Ramos (cell line): ENCODE data around the gene ERICH6.

Source experiments
- in situ Hi-C: fragments of 300-500 bp; cut with MboI; formaldehyde crosslinking; loops from one replicate; pipeline ENCODE4 v1.14.3; 2022; ENCODE audit warnings: low sequenced_read_pairs; ENCODE audit not compliant: unreplicated experiment

Gene ERICH6

DNA sequence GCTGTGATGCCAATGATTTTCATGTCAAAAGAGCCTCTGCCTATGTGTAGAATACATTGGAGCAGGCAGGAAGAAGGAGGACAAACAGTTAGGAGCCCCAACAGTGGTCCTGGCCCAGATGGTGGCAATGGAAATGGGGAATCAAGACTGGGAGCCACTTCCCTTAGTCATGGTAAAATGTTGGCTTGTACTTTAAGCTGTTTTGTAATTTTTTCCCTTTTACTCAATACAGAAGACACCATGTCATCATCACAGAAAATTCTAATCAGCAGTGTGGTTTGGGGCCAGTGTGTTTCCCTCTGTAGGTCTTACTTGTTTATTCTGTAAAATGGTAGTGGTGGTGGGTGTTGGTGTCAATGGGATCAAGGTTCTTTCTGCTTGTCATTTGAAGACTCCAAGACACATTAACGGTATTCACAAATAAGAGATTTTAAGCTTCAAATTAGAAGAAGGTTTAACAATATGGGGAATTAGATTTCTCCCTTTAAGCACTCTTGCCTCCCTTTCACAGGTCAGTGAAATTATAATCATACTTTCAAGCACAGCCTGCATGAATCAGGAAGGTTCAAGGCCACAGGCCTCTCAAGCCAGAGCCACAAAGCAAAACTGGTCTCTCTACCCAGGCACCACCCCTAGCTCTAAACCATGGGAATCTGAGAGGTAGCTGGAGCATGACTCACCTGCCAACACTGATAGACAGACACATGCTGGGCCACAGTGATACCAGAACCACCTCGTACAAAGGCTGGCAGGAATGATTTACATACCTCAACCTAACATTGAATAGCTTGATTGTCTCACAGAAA, 34.4 kb upstream of the ERICH6 start:
- in situ Hi-C loops, result no loop called here

DNA sequence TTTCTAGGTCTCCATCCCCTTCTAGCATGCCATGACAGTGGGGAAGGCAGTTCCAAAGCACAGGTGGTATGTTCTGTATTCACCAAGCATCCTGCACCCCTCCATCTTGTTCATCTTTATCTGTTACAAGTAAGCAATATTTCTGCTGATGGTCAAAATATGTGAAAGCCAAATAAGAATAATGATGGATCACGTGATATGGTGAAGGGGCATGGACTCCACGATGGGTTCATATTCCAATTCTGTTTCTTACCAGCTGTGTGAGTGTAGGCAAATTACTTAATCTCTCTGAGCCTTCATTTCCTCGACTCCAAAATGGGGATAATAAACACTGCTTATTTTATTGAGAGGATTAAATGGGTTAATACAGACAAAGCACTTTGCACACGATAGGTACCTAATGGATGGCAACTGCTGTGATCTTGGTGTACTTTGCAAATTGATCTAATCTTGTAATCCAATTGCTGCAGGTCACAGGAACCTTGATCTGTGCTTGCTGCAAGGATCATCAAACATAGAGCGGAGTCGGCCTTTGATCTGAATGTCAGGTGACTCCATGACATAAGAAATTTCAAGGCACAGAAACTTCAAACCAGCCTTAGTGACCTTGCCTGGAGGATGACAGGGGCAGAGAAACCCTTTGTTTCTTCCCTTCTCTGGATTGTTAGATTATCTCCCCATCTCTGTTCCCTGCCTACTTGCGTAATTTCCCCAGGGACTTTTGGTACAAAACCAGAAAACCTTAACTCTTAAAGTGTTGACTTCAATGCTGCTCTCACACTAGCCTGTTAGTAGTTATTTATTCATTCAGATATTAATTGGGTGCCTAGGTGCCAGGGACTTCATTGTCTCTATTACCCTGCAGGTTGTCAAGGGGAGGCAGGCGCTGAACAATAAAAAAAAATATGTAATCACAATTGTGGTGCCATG, 33.4 kb upstream of the ERICH6 start:
- in situ Hi-C loops, result no loop called here

DNA sequence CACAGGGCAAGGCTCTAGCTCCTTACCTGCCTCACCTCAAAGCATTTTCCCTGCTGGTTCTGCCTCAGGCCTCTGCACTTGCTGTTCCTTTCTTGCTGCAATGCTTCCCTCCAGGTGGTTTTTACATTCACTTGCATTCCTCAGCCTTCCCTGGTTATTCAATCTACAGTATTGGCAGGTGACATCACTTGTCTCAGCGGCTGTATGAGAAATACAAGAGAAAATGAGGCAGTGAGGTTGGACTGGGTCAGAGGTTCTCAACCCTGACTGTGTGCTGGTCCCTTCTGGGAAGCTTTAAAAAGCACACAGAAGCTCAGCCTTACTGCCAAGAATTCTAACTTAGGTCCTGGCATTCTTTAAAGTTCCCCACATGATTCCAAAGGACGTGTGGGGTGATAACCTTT, 32.6 kb upstream of the ERICH6 start:
- in situ Hi-C loops, result no loop called here

DNA sequence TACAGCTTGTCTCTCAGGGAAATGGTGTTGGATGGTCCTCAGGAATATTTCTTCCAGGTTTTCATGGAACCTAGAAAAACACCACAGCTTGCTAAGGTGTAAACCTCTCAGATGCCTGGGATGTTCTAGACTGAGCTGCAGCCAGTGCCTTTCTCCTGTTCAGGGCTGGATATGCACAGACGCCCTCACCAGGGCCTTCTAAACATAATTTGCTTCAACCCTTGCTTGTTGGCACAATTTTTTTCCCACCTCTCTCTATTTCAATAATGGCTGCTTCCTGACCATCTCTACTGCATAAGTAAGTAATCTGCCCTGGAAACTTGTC, 31.0 kb upstream of the ERICH6 start:
- in situ Hi-C loops, result no loop called here

DNA sequence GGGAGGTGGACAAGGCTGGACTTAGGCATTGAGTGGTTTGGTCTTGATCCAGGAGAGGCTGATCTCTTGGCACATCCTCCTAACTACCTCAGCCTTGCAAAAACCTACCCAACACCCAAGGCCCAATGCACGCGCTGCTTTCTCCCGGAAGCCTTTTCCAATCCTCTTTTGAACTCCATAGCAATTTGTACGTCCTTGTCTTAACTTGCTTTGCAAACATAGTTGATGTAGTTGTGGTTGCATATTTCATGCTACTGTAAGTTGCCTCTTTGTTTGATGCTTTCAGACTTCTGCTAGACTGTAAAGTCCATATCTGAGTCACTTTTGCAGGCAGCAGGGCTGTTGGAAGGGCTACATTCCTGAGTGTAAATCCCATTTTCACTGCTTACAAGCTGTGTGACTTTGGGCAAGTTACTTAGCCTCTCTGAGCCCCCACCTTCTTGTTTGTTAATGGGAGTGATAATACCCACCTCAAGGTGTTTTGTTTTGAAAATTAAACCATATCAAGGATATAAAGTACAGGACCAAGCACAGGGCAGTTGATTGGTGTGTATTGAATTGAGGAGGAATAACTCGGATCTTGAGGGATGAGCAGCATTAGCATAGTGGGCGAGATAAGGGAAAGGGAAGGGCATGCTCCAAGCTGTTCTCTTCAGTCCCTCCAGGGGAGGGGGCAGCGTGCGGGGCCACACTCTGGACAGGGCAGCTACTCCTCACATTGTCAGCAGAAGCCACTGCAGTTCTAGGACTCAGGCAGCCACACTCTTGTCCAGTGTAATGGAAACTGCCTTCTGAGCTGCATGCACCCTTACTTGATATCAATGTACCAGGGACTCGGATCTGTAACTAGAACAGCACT, 30.4 kb upstream of the ERICH6 start:
- in situ Hi-C loops, result no loop called here

DNA sequence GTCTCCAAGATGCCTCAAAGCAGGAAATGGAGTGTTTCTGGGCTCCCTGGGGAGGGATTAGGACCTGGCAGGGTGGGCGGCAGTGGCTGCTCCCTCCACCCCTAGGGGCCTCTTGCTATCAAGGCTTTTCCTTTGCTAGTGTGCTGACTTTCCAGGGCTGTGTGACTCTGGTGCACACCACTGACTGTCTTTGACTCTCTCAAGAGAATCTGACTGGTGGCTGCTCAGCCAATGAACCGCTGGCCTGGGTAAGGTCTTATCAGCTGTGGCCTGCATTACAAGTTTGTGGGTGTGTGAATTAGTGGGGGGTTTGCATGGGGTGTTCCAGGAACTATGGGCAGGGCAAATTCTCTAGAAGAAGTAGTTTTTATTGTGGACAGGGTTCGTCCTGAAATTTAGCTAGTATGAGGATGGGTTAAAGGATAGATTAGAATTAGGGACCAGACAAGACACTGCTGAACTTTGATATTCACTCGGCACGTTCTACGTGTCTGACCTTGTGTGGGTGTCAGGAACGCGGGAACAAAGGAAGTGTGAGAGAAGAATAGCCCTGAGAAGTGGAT, 29.7 kb upstream of the ERICH6 start:
- in situ Hi-C loops, result no loop called here

DNA sequence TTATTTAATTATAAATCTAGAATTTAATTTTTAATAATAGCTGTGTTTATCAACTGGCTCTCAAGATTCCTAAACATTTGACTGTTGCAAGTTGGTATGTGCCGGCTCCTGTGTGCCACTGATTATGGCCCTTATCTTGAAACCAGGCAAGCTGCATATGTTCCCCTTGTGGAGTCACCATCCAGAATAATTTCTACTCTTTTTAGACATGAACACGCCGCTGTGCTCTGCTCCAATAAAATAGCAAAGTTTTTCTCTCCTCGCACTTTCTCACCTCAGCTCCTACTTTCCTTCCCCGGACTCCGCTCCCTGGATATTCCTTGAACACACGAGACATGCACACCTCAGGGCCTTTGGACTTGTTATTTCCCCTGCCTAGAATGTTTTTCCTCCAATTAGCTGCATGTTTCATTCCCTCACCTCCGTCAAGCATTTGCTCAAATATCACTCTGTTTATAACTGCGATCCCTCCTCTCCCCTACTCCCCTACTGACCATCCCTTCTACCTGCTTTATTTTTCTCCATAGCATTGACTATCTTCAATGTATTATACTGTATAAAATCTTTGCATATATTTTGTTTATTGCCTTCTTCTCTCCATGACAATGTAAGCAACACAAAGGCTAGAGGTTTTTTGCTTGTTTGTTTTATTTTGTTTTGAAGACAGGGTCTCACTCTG, 26.1 kb upstream of the ERICH6 start:
- in situ Hi-C loops, result no loop called here

DNA sequence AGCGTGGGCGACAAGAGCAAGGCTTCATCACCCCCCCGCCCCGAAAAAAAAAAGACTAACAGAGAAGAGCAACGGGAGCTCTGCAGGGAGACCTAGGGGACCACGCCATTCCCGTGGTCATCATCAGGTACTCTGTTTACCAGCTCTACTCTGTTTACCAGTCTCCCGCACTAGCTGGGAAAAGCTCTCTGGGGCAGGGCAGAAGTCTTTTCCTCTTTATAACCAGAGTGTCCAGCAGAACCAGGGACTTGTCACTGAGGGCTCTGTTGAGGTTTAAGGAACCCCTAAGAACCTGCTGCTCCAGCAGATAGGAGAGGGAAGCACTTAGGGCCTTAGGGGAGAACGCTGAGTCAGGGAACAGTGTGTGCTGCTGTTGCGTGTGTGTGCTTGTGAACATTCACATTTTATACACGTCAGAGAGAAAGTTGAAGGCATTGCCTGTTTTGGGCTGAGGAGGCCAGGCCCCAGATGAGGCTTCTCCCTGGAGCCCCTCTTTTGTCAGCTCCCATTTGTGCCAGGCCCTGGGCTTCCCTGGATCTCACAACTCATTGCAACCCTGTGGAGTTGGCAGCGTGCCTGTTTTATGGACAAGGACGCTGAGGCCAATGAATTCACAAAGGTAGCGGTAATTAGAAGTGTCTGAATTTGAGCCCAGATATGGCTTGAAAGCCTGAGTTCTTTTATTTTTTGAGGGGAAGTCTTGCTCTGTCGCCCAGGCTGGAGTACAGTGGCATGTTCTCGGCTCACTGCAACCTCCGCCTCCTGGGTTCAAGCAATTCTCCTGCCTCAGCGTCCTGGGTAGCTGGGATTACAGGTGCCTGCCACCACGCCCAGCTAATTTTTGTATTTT, 24.2 kb upstream of the ERICH6 start:
- in situ Hi-C loops, result no loop called here

DNA sequence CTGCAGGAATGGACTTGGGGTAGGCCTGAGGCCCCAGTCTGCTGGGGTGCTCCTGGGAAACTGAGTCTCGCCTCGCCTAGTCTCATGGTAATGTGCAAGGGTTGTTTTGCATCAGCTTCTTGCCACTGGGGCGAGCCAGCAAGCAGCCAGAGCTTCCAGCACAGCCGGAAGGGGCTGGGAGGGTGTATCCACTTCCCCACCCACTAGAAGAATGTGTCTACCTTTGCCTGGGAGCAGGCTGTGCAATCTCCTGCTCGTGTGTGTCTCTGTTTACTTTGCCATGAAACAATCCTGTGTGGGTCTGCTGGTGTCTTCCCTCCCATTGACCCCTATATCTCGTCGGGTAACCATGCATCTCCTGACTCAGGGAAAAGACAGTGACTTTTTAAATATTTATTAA, 21.8 kb upstream of the ERICH6 start:
- in situ Hi-C loops, result no loop called here

DNA sequence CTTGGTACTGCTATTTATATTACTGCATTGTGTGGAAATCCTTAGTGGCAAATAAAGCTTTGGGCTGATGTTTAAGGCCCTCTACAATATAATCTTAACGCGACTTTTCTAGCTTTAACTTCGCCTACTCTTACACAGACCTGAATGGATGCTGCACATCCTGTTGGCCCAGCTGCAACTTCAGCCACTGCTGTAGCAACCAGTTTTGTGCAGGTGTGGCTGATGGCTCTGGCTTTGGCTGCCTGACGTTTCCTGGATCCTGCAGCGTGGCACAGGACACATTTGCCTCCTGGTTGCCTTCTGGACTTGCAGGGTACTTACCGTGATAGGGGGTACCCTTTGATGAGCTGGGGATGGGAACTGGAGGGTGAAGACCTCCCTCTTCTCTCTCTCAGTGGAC, 20.2 kb upstream of the ERICH6 start:
- in situ Hi-C loops, result no loop called here

DNA sequence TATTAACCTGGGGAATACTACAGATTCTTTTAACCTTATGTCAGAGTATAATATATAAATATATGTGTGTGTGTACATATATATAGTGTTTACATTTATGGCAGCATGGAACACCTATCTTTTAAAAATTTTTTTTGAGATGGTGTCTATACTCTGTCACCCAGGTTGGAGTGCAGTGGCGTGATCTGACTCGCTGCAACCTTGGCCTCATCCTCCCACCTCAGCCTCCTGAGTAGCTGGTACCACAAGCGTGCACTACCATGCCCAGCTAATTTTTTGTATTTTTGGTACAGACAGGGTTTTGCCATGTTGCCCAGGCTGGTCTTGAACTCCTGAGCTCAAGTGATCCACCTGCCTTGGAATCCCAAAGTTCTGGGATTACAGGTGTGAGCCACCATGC, 18.5 kb upstream of the ERICH6 start:
- in situ Hi-C loops, result no loop called here

DNA sequence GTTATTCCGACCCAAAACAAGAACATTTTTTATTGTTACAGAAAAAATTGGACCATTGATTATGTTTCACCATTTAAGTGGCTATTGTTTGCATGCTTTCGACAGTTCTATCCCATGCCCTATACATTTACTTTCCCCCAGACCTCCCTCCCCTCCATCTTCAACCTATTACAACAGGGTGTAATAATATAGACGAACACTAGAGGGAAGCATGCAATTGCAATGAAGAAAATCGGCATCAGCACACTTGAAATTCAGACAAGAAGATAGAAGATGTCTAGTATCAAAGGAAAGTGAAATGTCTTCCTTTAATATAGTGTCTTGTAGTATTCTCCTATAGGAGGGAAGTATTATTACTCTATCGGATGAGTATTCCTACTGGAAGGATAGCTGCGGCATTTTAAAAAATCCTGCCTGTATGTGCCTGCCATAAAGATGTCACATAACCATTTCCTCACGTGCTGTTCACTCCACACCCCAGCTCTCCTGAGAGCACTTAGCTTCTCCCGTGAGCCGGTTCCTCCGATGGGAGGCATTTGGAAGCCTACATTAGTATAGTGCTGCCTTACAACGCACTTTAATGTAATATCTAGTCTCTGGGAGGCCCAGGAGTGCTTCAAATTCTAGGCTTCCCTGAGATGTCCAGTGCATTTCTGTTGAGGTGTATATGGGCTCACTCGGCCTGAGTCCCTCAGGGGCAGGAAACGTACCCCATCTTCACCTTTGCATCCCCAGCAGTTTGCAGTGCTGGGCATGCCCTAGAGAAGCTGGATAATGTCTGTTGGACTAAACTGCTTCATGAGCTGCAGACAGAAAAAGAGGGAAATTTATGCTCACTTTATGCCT, 17.8 kb upstream of the ERICH6 start:
- in situ Hi-C loops, result no loop called here

DNA sequence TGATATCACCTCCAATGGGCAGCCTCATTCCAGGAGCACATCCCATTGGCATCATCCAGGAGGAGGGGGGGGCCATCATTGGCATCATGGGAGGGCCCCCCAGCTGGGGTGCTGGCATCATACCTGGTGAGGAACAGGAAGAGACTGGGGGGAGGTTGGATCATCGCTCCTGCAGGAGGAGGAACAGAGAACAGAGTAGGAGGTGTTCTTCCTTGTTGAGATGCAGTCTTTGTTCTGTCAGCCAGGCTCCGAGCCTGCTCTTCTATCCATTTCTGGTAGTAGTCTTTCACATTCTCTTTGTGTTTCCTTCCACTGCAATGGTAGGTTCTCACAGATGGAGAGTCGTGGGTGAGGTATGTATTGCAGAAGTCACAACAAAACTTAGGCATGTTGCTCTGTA, 16.7 kb upstream of the ERICH6 start:
- in situ Hi-C loops, result no loop called here

DNA sequence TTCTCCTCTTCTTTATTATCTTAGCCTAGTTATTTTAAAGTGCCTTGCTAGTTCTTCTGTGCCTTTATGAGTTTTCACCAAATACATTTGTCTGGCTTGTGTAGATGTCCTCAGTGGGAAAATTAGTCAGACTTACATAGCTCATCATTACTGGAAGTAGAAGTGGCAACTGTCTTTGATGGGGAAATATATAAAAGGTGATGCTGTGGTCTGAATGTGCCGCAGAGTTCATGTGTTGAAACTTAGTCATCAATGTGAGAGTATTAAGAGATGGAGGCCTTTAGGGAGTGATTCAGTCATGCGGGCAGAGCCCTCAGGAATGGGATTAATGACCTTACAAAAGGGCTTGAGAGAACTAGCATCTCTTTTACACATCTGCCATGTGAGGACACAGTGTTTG, 6.4 kb upstream of the ERICH6 start:
- in situ Hi-C loops, result no loop called here

DNA sequence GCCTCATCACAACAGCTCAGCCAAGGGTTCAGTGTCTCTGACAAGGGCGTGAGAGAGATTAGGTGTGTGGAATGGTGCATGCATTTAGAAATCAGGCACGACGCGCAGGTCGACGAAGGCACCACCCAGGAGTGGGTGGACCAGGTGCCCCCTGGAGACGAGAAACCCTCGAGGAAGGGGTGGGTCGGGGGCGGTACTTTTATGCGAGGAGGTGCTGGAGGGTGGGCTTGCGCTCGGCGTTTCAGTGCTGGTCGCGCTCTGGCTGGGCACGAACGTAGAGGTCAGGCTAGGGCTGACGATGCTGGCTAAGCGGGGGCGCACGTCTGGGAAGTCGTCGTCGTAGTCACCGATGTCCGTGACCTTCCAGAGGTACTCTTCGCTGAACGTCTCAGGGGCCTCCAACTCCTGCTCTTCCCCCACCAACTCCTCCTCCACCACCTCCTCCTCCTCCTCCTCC, 393 bp downstream of the ERICH6 start:
- in situ Hi-C loops, result no loop called here

DNA sequence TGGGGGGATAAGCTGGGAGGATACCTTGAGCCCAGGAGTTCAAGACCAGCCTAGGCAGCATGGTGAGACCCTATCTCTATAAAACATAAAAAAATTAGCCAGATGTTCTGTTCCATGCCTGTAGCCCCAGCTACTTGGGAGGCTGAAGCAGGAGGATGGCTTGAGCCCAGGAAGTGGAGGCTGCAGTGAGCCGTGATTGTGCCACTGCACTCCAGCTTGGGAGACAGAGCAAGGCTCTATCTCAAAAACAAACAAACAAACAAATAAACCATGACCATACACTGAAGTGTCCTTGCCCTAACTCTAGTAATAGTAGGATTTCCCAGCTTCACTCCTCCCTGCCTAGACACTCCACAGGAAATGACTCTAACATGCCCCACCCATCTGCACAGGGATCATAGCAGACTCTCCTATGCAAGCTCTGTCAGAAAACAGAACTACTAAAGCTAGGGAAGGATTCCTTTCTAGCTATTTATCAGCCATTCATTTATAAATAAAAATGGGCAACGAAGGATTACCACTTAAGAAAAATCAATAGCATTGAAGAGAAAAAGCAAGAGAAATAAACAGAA, 4.6 kb downstream of the ERICH6 start:
- in situ Hi-C loops, result no loop called here

DNA sequence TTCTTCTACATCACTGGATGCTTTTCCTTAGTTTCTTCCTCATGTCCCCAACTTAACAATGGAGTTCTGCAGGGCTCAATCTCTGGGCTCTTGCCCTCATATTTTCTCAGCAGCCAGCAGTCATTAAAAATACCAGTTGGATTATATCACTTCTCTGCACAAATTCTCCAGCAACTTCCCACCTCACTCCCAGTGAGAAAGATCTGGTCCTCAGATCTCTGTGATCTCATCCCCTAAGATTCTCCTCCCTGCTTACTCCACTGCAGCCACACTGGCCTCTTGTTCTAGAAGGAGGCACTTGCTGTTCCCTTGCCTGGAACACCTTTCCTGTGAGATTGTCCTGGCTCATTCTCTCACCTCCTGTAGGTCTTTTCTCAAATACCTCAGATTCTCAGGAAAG, 6.1 kb downstream of the ERICH6 start:
- in situ Hi-C loops, result no loop called here
